ENCODE results near the gene CCDC174.
"Not testable (repeated sequence)": the region's sequence is repeated elsewhere in the genome, so short reads cannot be mapped to it uniquely, and the experiment has no call there.

CCDC174 gene

GRCh38 chr3:14627815-14628214, 23.7 kb upstream of the CCDC174 start:
- no peak for DNase-seq

GRCh38 chr3:14628406-14628805, 23.2 kb upstream of the CCDC174 start:
- DNase-seq, result no peak

- DNase-seq, result no peak
These were observed 21.0 kb upstream of the CCDC174 start for GRCh38 chr3:14630404-14631100.

GRCh38 chr3:14631101-14631497, 20.5 kb upstream of the CCDC174 start:
- no peak for DNase-seq

- DNase-seq, result no peak
These were observed 19.7 kb upstream of the CCDC174 start for GRCh38 chr3:14631687-14632441.

- no peak for DNase-seq
These were observed 19.1 kb upstream of the CCDC174 start for GRCh38 chr3:14632442-14632930.

- no peak for DNase-seq
These were observed 18.1 kb upstream of the CCDC174 start for GRCh38 chr3:14633417-14633816.

- peak; percentile 40 for DNase-seq
These were observed 17.6 kb upstream of the CCDC174 start for GRCh38 chr3:14633819-14634424.

- no peak for DNase-seq
These were observed 16.7 kb upstream of the CCDC174 start for GRCh38 chr3:14634763-14635400.

- DNase-seq, result no peak
These were observed 15.0 kb upstream of the CCDC174 start for GRCh38 chr3:14636496-14637087.

GRCh38 chr3:14640157-14640562, 11.4 kb upstream of the CCDC174 start:
- no peak for DNase-seq

- no peak for DNase-seq
These were observed 10.8 kb upstream of the CCDC174 start for GRCh38 chr3:14640734-14641133.

- no peak for DNase-seq
These were observed 10.2 kb upstream of the CCDC174 start for GRCh38 chr3:14641346-14641745.

GRCh38 chr3:14645453-14645852, 6.1 kb upstream of the CCDC174 start:
- no peak for DNase-seq

- DNase-seq, result no peak
These were observed 5.4 kb upstream of the CCDC174 start for GRCh38 chr3:14646131-14646573.

GRCh38 chr3:14646589-14647413, 4.8 kb upstream of the CCDC174 start:
- no peak for DNase-seq

GRCh38 chr3:14647976-14648955, 3.3 kb upstream of the CCDC174 start:
- no peak for DNase-seq

GRCh38 chr3:14649466-14649865, 2.1 kb upstream of the CCDC174 start:
- DNase-seq, result no peak

GRCh38 chr3:14650193-14650592, 1.4 kb upstream of the CCDC174 start:
- DNase-seq, result no peak

- DNase-seq, result not testable (repeated sequence)
These were observed 872 bp downstream of the CCDC174 start for GRCh38 chr3:14652360-14652907.

Data from activated T-cell treated with anti-CD3 and anti-CD28 coated beads for 4 hours (primary cell).